GM23248 (cell line): ENCODE measurements around the gene YIPF4. TPM values are rescaled to one million over a fixed set of nuclear protein-coding genes. Genes with fewer than 3 reads are reported as not detected.

Source experiments
- DNase-seq: peaks from one replicate; pipeline ENCODE4 v3.0.0-alpha.2; 2015
- H2AFZ ChIP-seq: fragments of 200-600 bp; sonication (generic); 2 replicates; pipeline ENCODE4 v1.6.1; 2016; ENCODE audit warnings: antibody characterized with exemption
- H3F3A ChIP-seq: fragments of 200-600 bp; sonication (generic); 2 replicates; pipeline ENCODE4 v1.6.1; 2016; ENCODE audit warnings: mild to moderate bottlenecking, antibody characterized with exemption, mixed run types; ENCODE audit not compliant: insufficient read depth
- H3K27ac ChIP-seq: fragments of 200-600 bp; sonication (generic); 2 replicates; pipeline ENCODE4 v1.5.1; 2016; ENCODE audit warnings: mild to moderate bottlenecking
- H3K27me3 ChIP-seq: fragments of 200-600 bp; sonication (generic); replicated peaks from 2 replicates; pipeline ENCODE4 v1.6.1; 2016; ENCODE audit warnings: mild to moderate bottlenecking; ENCODE audit not compliant: insufficient read depth
- H3K36me3 ChIP-seq: fragments of 200-600 bp; sonication (generic); 2 replicates; pipeline ENCODE4 v1.6.1; 2016; ENCODE audit warnings: low read depth, mild to moderate bottlenecking
- H3K4me1 ChIP-seq: fragments of 200-600 bp; sonication (generic); 2 replicates; pipeline ENCODE4 v1.6.1; 2016; ENCODE audit warnings: mild to moderate bottlenecking; ENCODE audit not compliant: insufficient read depth
- H3K4me2 ChIP-seq: fragments of 200-600 bp; sonication (generic); one replicate; pipeline ENCODE4 v1.6.1; 2016; ENCODE audit warnings: mild to moderate bottlenecking; ENCODE audit not compliant: unreplicated experiment
- H3K4me3 ChIP-seq: fragments of 200-600 bp; sonication (generic); 2 replicates; pipeline ENCODE4 v1.5.1; 2016; ENCODE audit warnings: mild to moderate bottlenecking
- H3K79me2 ChIP-seq: fragments of 200-600 bp; sonication (generic); 2 replicates; pipeline ENCODE4 v1.6.1; 2016; ENCODE audit warnings: mild to moderate bottlenecking; ENCODE audit not compliant: insufficient read depth
- H3K9ac ChIP-seq: fragments of 200-600 bp; sonication (generic); 2 replicates; pipeline ENCODE4 v1.6.1; 2016; ENCODE audit warnings: mild to moderate bottlenecking
- H3K9me2 ChIP-seq: fragments of 200-600 bp; sonication (generic); 2 replicates; pipeline ENCODE4 v1.6.1; 2016; ENCODE audit warnings: mixed run types, mild to moderate bottlenecking, moderate library complexity; ENCODE audit not compliant: insufficient read depth
- H3K9me3 ChIP-seq: fragments of 200-600 bp; sonication (generic); one replicate; pipeline ENCODE4 v1.6.1; 2017; ENCODE audit warnings: low read depth
- H4K20me1 ChIP-seq: fragments of 200-600 bp; sonication (generic); 2 replicates; pipeline ENCODE4 v1.6.0; 2016; ENCODE audit not compliant: insufficient read depth
- EZH2 ChIP-seq: fragments of 200-600 bp; sonication (generic); IDR thresholded peaks from 2 replicates; pipeline ENCODE4 v1.6.1; 2018; ENCODE audit warnings: antibody characterized with exemption, mild to moderate bottlenecking; ENCODE audit not compliant: insufficient read depth, poor library complexity, severe bottlenecking
- EZH2phosphoT487 ChIP-seq: fragments of 200-600 bp; sonication (generic); IDR thresholded peaks from 2 replicates; pipeline ENCODE4 v1.6.1; 2018; ENCODE audit warnings: antibody characterized with exemption, moderate library complexity, mild to moderate bottlenecking, low read depth; ENCODE audit not compliant: insufficient read depth
- WGBS, 2 experiments: methylation state at CpG; one replicate each; pipeline ENCODE4 v1.1.6; 2015 to 2017; ENCODE audit warnings: low lambda C conversion rate in 2 of 2, low coverage in 1 of 2; ENCODE audit errors: missing lambda C conversion rate in 2 of 2; 5-methylcytosine and 5-hydroxymethylcytosine counted together
- in situ Hi-C: fragments of 300-500 bp; cut with MboI; formaldehyde crosslinking; loops from 2 replicates; pipeline ENCODE4 v1.15.0; 2020
- polyA plus RNA-seq: library from polyadenylated mRNA; unstranded; fragments of >200 nt; fragmentation: Nextera tagmentation; extraction: Ambion mirVana; gene quantifications from 2 replicates; pipeline ENCODE4 v1.2.1, GENCODE V29; 2016
- total RNA-seq: library from RNA; depleted of rRNA; stranded (reverse); fragments of >200 nt; shearing (Covaris generic); gene quantifications from 2 replicates; pipeline ENCODE4 v1.2.3, GENCODE V29; 2014

Gene YIPF4
- total and polyA plus RNA-seq, 2 experiments from 2014 or later = 55.6 to 94.7 TPM

DNA sequence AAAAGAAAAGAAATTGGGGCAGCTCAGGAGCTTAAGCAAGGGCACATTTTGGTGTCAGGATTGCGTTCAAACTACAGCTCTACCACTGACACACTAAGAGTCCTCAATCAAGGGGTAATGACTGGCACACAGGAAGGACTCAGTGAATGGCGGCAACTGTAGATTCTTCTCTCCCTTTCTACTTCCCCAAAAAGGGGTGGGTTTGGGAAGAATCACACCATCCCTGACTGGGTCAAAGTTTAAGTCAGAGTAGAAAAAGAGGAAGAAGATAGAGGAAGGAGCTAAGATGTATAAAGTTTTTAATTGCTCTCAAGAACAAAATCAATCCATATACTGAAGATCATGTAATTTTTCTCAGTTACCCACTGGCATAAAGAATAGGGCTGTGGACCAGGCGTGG is 15.6 kb upstream of the YIPF4 start:
- Histone ChIP-seq H3K9me3 (no peaks in the 10 kb centered on the region), H2AFZ (no peak overlapping the region), H3K79me2 (no peaks in the 10 kb centered on the region), H3K27me3 (no peaks in the 10 kb centered on the region), H3K4me1 (no peaks in the 10 kb centered on the region), H3F3A (no peaks in the 10 kb centered on the region), H3K9ac (no peak overlapping the region), H4K20me1 (no peaks in the 10 kb centered on the region), H3K27ac (no peak overlapping the region), H3K4me2 (no peak overlapping the region), H3K9me2 (no peaks in the 10 kb centered on the region), H3K36me3 (no peaks in the 10 kb centered on the region), H3K4me3 (no peak overlapping the region)
- TF ChIP-seq EZH2phosphoT487 = no peak
- TF ChIP-seq EZH2 = no peak
- in situ Hi-C loops = no loop called here
- no peak for DNase-seq
- 68% methylated on average over 3 of the region's 3 CpGs for WGBS, 2 experiments

DNA sequence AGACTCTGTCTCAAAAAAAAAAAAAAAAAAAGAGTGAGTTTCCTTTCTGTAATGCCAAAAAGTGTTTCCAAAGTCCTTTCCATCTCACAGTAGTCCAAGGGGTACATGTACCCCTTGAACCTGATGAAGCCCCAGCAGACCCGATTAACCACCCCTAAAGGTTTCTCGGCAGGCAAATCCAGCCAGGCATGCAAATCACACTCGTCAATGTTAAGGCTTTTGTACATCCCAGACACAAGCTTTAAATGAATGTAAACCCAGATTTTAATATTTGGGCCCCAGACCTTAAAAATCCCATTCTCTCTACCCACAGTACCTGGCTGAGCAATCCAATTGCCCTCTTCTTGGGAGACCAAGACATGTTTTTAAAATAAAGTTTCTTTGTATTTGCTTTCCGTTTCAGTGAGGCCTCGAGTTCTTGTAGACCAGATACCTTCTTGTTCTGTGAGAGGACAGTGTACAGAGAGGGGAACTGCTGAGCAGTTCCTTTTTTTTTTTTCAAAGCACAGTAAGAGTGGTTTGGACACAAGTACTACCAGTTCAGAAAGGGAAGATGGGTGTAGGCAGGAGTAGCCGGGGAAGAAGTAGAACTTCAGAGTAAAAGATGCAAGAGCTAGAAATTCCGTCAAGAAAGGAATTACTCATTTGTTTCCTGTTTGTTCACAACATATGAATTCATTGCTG is 13.1 kb upstream of the YIPF4 start, which contains the start of gene NLRC4:
TSS of gene NLRC4 (minus strand) at position 465 of the 684 bp plus-strand sequence. CDS start 8,111 bp downstream, outside the sequence.
- H2AFZ ChIP-seq = peak within 1 kb of the TSS; percentile 65
- H3K27me3 ChIP-seq = no peaks in the 10 kb centered on the region

DNA sequence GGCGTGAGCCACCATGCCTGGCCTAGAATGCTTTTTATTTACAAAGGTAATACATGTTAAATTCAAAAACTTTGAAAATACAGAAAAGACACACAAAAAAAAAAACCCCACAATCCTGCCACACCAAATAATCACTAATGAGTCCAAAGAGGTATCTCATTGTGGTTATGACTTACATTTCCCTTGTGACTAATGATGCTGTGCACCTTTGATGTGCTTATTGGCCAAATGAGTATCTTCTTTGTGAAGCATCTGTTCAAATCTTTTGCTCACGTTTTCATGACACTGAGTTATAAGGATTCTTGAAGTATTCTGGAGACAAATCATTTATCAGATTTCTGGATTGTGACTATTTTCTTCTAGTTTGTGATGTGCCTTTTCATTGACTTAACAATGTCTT is 6.6 kb upstream of the YIPF4 start:
- 20 to 31% methylated on average over 2 of the region's 2 CpGs for WGBS, 2 experiments

More for the DNA sequence above, 13.1 kb upstream of the YIPF4 start, which contains the start of gene NLRC4:
- no peak for TF ChIP-seq EZH2phosphoT487
- no peak for TF ChIP-seq EZH2
- no peaks in the 10 kb centered on the region for H3K9me2 ChIP-seq
- WGBS, 2 experiments = 62 to 71% methylated on average over 7 of the region's 7 CpGs
- DNase-seq = no peak
- H3K79me2 ChIP-seq = no peaks in the 10 kb centered on the region
- no peak within 1 kb of the TSS for H3K4me3 ChIP-seq
- in situ Hi-C loops = no loop called here
- no peak within 1 kb of the TSS for H3K9ac ChIP-seq
- H4K20me1 ChIP-seq = no peaks in the 10 kb centered on the region
- no peaks in the 10 kb centered on the region for H3K9me3 ChIP-seq
- H3K4me1 ChIP-seq = no peaks in the 10 kb centered on the region
- H3F3A ChIP-seq = no peaks in the 10 kb centered on the region
- H3K4me2 ChIP-seq = no peak within 1 kb of the TSS
- no peak within 1 kb of the TSS for H3K27ac ChIP-seq
- H3K36me3 ChIP-seq = no peaks in the 10 kb centered on the region

DNA sequence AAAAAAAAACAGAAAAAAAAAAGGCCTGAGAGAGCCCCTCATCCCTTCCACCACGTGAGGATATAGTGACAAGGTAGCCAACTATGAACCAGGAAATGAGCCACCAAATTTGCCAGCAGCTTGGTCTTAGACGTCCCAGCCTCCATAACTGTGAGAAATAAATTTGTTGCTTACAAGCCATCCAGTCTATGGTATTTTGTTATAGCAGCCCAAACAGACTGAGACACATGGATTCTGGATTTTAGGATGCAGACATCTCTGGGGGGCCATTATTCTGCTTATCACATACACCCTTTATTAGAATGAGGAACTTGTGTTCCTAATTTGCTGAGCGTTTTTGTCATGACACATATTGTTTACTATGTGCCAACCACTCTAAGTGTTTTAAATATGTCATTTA is 5.4 kb upstream of the YIPF4 start:
- no peak for TF ChIP-seq EZH2phosphoT487
- TF ChIP-seq EZH2 = no peak
- Histone ChIP-seq H3K9ac (no peak overlapping the region), H3K4me2 (no peak overlapping the region), H2AFZ (no peak overlapping the region), H3F3A (no peaks in the 10 kb centered on the region), H3K4me3 (no peak overlapping the region), H3K4me1 (0 out of 2 replicates have a peak, but pooled peaks cover 1% of the 10 kb centered on the region), H3K79me2 (no peaks in the 10 kb centered on the region), H3K36me3 (no peaks in the 10 kb centered on the region), H3K9me2 (no peaks in the 10 kb centered on the region), H3K27me3 (no peaks in the 10 kb centered on the region), H3K27ac (no peak overlapping the region), H4K20me1 (no peaks in the 10 kb centered on the region), H3K9me3 (no peaks in the 10 kb centered on the region)
- DNase-seq = no peak
- WGBS, 2 experiments = 31 to 34% methylated on average over 3 of the region's 3 CpGs
- in situ Hi-C loops = no loop called here

More for the DNA sequence above, 6.6 kb upstream of the YIPF4 start:
- in situ Hi-C loops = no loop called here
- Histone ChIP-seq H3K9ac (no peak overlapping the region), H3K4me1 (no peaks in the 10 kb centered on the region), H3K27ac (no peak overlapping the region), H3K9me3 (no peaks in the 10 kb centered on the region), H3K79me2 (no peaks in the 10 kb centered on the region), H3K4me3 (no peak overlapping the region), H2AFZ (no peak overlapping the region), H3K27me3 (no peaks in the 10 kb centered on the region), H3K4me2 (no peak overlapping the region), H3K9me2 (no peaks in the 10 kb centered on the region), H3F3A (no peaks in the 10 kb centered on the region), H4K20me1 (no peaks in the 10 kb centered on the region), H3K36me3 (no peaks in the 10 kb centered on the region)
- DNase-seq = no peak
- TF ChIP-seq EZH2 (no peak), EZH2phosphoT487 (no peak)
